Activated CD8-positive, alpha-beta memory T cell treated with anti-CD3 and anti-CD28 coated beads, Interleukin-2, amount 10 ng/mL, durations not matched to agents 7 days and 5 days (primary cell): ENCODE data around the gene HSD17B4. TPM values are rescaled to one million over a fixed set of nuclear protein-coding genes. Genes with fewer than 3 reads are reported as not detected.

ENCODE experiments used
- total RNA-seq, 2 experiments: library from RNA; stranded (reverse); gene quantifications; one replicate each; pipeline ENCODE4 v1.2.3, GENCODE V29; 2021

The HSD17B4 gene
- total RNA-seq, 2 experiments from 2014 or later: 62.0 to 88.0 TPM

Other genes with a start within 250 kb of the HSD17B4 start
- 100 to 1,000 TPM; 106 to 109 TPM for gene TNFAIP8, start 96.5 kb upstream of the HSD17B4 start, total RNA-seq
- not detected for gene FAM170A, start 177.1 kb downstream of the HSD17B4 start, total RNA-seq